WTC11 (cell line): Measurements from ENCODE around the gene RGS17. TPM values are rescaled to one million over a fixed set of nuclear protein-coding genes. Genes with fewer than 3 reads are reported as not detected.

Source experiments
- ATAC-seq: fragments of 200-7000 bp; cut with Tn5 transposase; 2 replicates; pipeline ENCODE4 v1.10.0; 2021; ENCODE audit warnings: mild to moderate bottlenecking, moderate library complexity
- CTCF ChIA-PET: fragments of 300-600 bp; sonication (Branson Sonifier 250); formaldehyde crosslinking; loops from one replicate; lab custom pipeline; 2021; ENCODE audit warnings: antibody characterized with exemption; lab: Charles Lee
- POLR2A ChIA-PET: fragments of 350-600 bp; sonication (Branson Sonifier 250); formaldehyde crosslinking; loops from one replicate; lab custom pipeline; 2021; ENCODE audit warnings: antibody characterized with exemption; lab: Charles Lee
- DNase-seq: peaks from one replicate; pipeline ENCODE4 v3.0.0; 2021; ENCODE audit warnings: low spot score
- H3K27ac Mint-ChIP-seq: 2 replicates; pipeline ENCODE4 v1.8.0; 2021; ENCODE audit warnings: mixed read lengths
- H3K27me3 Mint-ChIP-seq: 2 replicates; pipeline ENCODE4 v1.8.0; 2021; ENCODE audit warnings: low read depth, mild to moderate bottlenecking, moderate library complexity, mixed read lengths
- H3K36me3 Mint-ChIP-seq: 2 replicates; pipeline ENCODE4 v1.8.0; 2021; ENCODE audit warnings: mixed read lengths
- H3K4me1 Mint-ChIP-seq: 2 replicates; pipeline ENCODE4 v1.8.0; 2022; ENCODE audit warnings: mixed read lengths
- H3K4me3 Mint-ChIP-seq: 2 replicates; pipeline ENCODE4 v1.8.0; 2021; ENCODE audit warnings: mild to moderate bottlenecking, moderate library complexity, mixed read lengths
- H3K9me3 Mint-ChIP-seq: 2 replicates; pipeline ENCODE4 v1.8.0; 2021; ENCODE audit warnings: mixed read lengths
- ATF6 ChIP-seq: sonication (generic); formaldehyde crosslinking; IDR thresholded peaks from 2 replicates; pipeline ENCODE4 v1.8.1; 2023; ENCODE audit warnings: mild to moderate bottlenecking, missing genetic modification reagents
- CDX4 ChIP-seq: fragments of 250-450 bp; sonication (Bioruptor Pico); IDR thresholded peaks from 2 replicates; pipeline ENCODE4 v1.9.0; 2021; ENCODE audit warnings: moderate library complexity, mild to moderate bottlenecking, inconsistent platforms, borderline replicate concordance
- CREB1 ChIP-seq: sonication (generic); formaldehyde crosslinking; IDR thresholded peaks from 2 replicates; pipeline ENCODE4 v1.8.0; 2023; ENCODE audit warnings: mild to moderate bottlenecking, missing genetic modification reagents
- E2F1 ChIP-seq: sonication (generic); formaldehyde crosslinking; IDR thresholded peaks from 2 replicates; pipeline ENCODE4 v1.8.0; 2022; ENCODE audit warnings: mild to moderate bottlenecking, missing genetic modification reagents
- EMX1 ChIP-seq: fragments of 250-450 bp; sonication (Bioruptor Pico); IDR thresholded peaks from 2 replicates; pipeline ENCODE4 v1.8.0; 2021; ENCODE audit warnings: mild to moderate bottlenecking
- FOXP1 ChIP-seq: sonication (generic); formaldehyde crosslinking; IDR thresholded peaks from 2 replicates; pipeline ENCODE4 v1.8.0; 2022; ENCODE audit warnings: missing genetic modification reagents, mild to moderate bottlenecking, moderate library complexity, borderline replicate concordance
- GTF2I ChIP-seq: fragments of 250-450 bp; sonication (Bioruptor Pico); conservative IDR thresholded peaks from 2 replicates; pipeline ENCODE4 v1.4.0; 2021; ENCODE audit warnings: mild to moderate bottlenecking
- IRF2 ChIP-seq: sonication (generic); formaldehyde crosslinking; IDR thresholded peaks from 2 replicates; pipeline ENCODE4 v1.8.0; 2022; ENCODE audit warnings: low read depth, missing genetic modification reagents, borderline replicate concordance
- MXD4 ChIP-seq: fragments of 250-450 bp; sonication (Bioruptor Pico); IDR thresholded peaks from 2 replicates; pipeline ENCODE4 v1.8.0; 2021; ENCODE audit warnings: mild to moderate bottlenecking, moderate library complexity, borderline replicate concordance
- NFATC4 ChIP-seq: fragments of 250-450 bp; sonication (Bioruptor Pico); IDR thresholded peaks from 2 replicates; pipeline ENCODE4 v1.9.0; 2021; ENCODE audit warnings: mild to moderate bottlenecking
- NFE2L1 ChIP-seq: sonication (generic); formaldehyde crosslinking; IDR thresholded peaks from 2 replicates; pipeline ENCODE4 v1.8.1; 2023; ENCODE audit warnings: missing genetic modification reagents
- NR2C2 ChIP-seq: sonication (generic); formaldehyde crosslinking; IDR thresholded peaks from 2 replicates; pipeline ENCODE4 v1.8.0; 2022; ENCODE audit warnings: mild to moderate bottlenecking, missing genetic modification reagents
- PRRX2 ChIP-seq: fragments of 250-450 bp; sonication (Bioruptor Pico); IDR thresholded peaks from 2 replicates; pipeline ENCODE4 v1.8.0; 2021; ENCODE audit warnings: mild to moderate bottlenecking
- RORB ChIP-seq: fragments of 250-450 bp; sonication (Bioruptor Pico); IDR thresholded peaks from 2 replicates; pipeline ENCODE4 v1.9.0; 2021; ENCODE audit warnings: mild to moderate bottlenecking
- USF1 ChIP-seq: sonication (generic); formaldehyde crosslinking; IDR thresholded peaks from 2 replicates; pipeline ENCODE4 v1.8.0; 2022; ENCODE audit warnings: mild to moderate bottlenecking, missing genetic modification reagents
- ZNF281 ChIP-seq: sonication (generic); formaldehyde crosslinking; IDR thresholded peaks from 2 replicates; pipeline ENCODE4 v1.8.0; 2023; ENCODE audit warnings: mild to moderate bottlenecking, missing genetic modification reagents
- ZNF416 ChIP-seq: fragments of 250-450 bp; sonication (Bioruptor Pico); IDR thresholded peaks from 2 replicates; pipeline ENCODE4 v1.9.0; 2021; ENCODE audit warnings: mild to moderate bottlenecking, inconsistent platforms
- ZNF512 ChIP-seq: sonication (generic); formaldehyde crosslinking; IDR thresholded peaks from 2 replicates; pipeline ENCODE4 v1.8.1; 2022; ENCODE audit warnings: missing genetic modification reagents, borderline replicate concordance
- total RNA-seq: library from RNA; stranded (reverse); gene quantifications from 3 replicates; pipeline ENCODE4 v1.2.3, GENCODE V29; 2021
- TF ChIP-seq, protein P1 (sequence below): sonication (generic); formaldehyde crosslinking; IDR thresholded peaks from 2 replicates; pipeline ENCODE4 v1.8.1; 2022; ENCODE audit warnings: mild to moderate bottlenecking, missing genetic modification reagents, moderate library complexity, borderline replicate concordance
- TF ChIP-seq, protein P2 (sequence below): sonication (generic); formaldehyde crosslinking; IDR thresholded peaks from 2 replicates; pipeline ENCODE4 v1.8.0; 2022; ENCODE audit warnings: missing genetic modification reagents

Gene RGS17
- total RNA-seq, 1 experiment from 2014 or later = 9.3 TPM

- TF ChIP-seq, protein P1, sequence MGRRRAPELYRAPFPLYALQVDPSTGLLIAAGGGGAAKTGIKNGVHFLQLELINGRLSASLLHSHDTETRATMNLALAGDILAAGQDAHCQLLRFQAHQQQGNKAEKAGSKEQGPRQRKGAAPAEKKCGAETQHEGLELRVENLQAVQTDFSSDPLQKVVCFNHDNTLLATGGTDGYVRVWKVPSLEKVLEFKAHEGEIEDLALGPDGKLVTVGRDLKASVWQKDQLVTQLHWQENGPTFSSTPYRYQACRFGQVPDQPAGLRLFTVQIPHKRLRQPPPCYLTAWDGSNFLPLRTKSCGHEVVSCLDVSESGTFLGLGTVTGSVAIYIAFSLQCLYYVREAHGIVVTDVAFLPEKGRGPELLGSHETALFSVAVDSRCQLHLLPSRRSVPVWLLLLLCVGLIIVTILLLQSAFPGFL (CRISPR knock-in tag) = no peak
- TF ChIP-seq, protein P2, sequence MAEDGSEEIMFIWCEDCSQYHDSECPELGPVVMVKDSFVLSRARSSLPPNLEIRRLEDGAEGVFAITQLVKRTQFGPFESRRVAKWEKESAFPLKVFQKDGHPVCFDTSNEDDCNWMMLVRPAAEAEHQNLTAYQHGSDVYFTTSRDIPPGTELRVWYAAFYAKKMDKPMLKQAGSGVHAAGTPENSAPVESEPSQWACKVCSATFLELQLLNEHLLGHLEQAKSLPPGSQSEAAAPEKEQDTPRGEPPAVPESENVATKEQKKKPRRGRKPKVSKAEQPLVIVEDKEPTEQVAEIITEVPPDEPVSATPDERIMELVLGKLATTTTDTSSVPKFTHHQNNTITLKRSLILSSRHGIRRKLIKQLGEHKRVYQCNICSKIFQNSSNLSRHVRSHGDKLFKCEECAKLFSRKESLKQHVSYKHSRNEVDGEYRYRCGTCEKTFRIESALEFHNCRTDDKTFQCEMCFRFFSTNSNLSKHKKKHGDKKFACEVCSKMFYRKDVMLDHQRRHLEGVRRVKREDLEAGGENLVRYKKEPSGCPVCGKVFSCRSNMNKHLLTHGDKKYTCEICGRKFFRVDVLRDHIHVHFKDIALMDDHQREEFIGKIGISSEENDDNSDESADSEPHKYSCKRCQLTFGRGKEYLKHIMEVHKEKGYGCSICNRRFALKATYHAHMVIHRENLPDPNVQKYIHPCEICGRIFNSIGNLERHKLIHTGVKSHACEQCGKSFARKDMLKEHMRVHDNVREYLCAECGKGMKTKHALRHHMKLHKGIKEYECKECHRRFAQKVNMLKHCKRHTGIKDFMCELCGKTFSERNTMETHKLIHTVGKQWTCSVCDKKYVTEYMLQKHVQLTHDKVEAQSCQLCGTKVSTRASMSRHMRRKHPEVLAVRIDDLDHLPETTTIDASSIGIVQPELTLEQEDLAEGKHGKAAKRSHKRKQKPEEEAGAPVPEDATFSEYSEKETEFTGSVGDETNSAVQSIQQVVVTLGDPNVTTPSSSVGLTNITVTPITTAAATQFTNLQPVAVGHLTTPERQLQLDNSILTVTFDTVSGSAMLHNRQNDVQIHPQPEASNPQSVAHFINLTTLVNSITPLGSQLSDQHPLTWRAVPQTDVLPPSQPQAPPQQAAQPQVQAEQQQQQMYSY (CRISPR knock-in tag) = no peak
- TF ChIP-seq PRRX2 (CRISPR knock-in tag) = no peak
- no peak for TF ChIP-seq NFATC4 (CRISPR knock-in tag)
- no peak for TF ChIP-seq CREB1 (CRISPR knock-in tag)
These were observed 28.3 kb downstream of the RGS17 start (continued) for GRCh38 chr6:153102605-153103318.

- no peak overlapping the region for H3K27ac Mint-ChIP-seq
- no peak overlapping the region for H3K4me3 Mint-ChIP-seq
- no peaks in the 10 kb centered on the region for H3K36me3 Mint-ChIP-seq
- DNase-seq = no peak
- H3K9me3 Mint-ChIP-seq = no peaks in the 10 kb centered on the region
- H3K27me3 Mint-ChIP-seq = no peaks in the 10 kb centered on the region
- ATAC-seq = no peak
- peaks cover 21% of the 10 kb centered on the region for H3K4me1 Mint-ChIP-seq
- CTCF ChIA-PET = no interaction called here
- POLR2A ChIA-PET = no interaction called here
- TF ChIP-seq E2F1 = no peak
- TF ChIP-seq NFE2L1 = no peak
- TF ChIP-seq MXD4 (CRISPR knock-in tag) = no peak
- TF ChIP-seq, protein P1 (CRISPR knock-in tag) = no peak
- TF ChIP-seq PRRX2 (CRISPR knock-in tag) = no peak
- TF ChIP-seq NR2C2 (CRISPR knock-in tag) = no peak
- no peak for TF ChIP-seq FOXP1
- TF ChIP-seq ZNF281 (CRISPR knock-in tag) = no peak
- TF ChIP-seq CDX4 (CRISPR knock-in tag) = no peak
- TF ChIP-seq GTF2I (CRISPR knock-in tag) = no peak
- no peak for TF ChIP-seq ATF6 (CRISPR knock-in tag)
- TF ChIP-seq ZNF416 (CRISPR knock-in tag) = no peak
- TF ChIP-seq USF1 (CRISPR knock-in tag) = no peak
- TF ChIP-seq EMX1 = no peak
- no peak for TF ChIP-seq CREB1 (CRISPR knock-in tag)
- no peak for TF ChIP-seq NFATC4 (CRISPR knock-in tag)
- no peak for TF ChIP-seq IRF2 (CRISPR knock-in tag)
- no peak for TF ChIP-seq RORB (CRISPR knock-in tag)
- TF ChIP-seq ZNF512 = no peak
These were observed 29.6 kb downstream of the RGS17 start for GRCh38 chr6:153101461-153101860.
